NCI-H69 (cell line): Measurements from ENCODE around the gene RYR2.

Source experiments
- DNase-seq: peaks from one replicate; lab custom pipeline; 2025; lab: John Stamatoyannopoulos, UW

RYR2 gene

GRCh38 chr1:237032029-237032428 is 10.0 kb upstream of the RYR2 start:
- DNase-seq = no peak

DNA sequence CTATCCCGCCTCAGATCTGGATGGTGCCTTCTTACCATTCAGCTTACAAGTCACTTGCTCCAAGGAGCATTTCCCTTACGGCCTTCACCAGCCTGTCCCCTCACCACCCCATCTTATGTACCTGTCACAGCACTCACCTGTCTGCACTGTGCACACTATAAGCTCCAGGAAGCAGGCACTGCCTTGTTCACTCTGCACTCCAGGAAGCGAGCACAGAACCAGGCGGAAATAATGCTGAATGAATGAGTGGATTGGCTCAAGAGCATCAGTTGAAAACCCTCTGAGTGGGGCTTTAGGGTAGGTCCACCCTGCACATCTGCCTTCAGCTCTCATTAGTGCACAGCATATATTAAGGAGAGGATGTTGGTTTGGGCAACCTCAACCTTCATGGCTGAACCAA is 8.9 kb upstream of the RYR2 start:
- DNase-seq = no peak

- no peak for DNase-seq
These were observed 8.2 kb upstream of the RYR2 start for GRCh38 chr1:237033804-237034203.

DNA sequence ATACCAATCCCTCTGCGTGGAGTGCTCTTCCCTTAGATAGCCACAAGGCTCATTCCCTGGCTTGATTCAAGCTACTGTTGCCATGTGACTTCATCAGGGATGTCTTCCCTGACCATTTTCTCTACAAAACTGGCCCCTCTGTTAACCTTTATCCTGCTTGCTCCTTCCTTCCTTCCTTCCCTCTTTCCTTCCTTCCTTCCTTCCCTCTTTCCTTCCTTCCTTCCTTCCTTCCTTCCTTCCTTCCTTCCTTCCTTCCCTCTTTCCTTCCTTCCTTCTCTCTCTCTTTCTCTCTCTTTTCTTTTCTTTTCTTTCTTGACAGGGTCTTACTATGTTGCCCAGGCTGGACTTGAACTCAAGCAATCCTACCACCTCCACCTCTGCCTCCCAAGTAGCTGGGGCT is 6.2 kb upstream of the RYR2 start:
- no peak for DNase-seq

GRCh38 chr1:237038211-237038610 is 3.8 kb upstream of the RYR2 start:
- DNase-seq = no peak

GRCh38 chr1:237040823-237041222 is 1.2 kb upstream of the RYR2 start:
- no peak for DNase-seq

- DNase-seq = no peak
These were observed 556 bp upstream of the RYR2 start for GRCh38 chr1:237041461-237041794.

DNA sequence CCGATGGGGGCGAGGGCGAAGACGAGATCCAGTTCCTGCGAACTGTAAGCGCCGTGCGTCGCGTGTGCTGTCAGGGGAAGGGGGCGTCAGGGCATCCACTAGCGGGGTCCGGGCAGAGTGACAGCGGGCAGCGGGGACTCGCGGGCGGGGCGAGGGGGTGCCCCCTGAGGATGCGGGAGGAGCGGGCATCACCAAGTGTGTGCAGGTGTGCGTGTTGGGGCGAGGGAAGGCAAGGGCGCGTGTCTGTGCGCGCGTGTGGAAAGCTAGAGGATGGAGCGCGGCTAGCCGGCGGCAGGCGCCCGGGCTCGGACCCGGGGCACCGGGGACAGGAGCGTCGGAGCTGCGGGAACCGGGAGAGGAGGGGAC is 525 bp downstream of the RYR2 start:
- no peak for DNase-seq

GRCh38 chr1:237042892-237043576 is 1.1 kb downstream of the RYR2 start:
- DNase-seq = no peak

- no peak for DNase-seq
These were observed 2.1 kb downstream of the RYR2 start for GRCh38 chr1:237043846-237044636.

DNA sequence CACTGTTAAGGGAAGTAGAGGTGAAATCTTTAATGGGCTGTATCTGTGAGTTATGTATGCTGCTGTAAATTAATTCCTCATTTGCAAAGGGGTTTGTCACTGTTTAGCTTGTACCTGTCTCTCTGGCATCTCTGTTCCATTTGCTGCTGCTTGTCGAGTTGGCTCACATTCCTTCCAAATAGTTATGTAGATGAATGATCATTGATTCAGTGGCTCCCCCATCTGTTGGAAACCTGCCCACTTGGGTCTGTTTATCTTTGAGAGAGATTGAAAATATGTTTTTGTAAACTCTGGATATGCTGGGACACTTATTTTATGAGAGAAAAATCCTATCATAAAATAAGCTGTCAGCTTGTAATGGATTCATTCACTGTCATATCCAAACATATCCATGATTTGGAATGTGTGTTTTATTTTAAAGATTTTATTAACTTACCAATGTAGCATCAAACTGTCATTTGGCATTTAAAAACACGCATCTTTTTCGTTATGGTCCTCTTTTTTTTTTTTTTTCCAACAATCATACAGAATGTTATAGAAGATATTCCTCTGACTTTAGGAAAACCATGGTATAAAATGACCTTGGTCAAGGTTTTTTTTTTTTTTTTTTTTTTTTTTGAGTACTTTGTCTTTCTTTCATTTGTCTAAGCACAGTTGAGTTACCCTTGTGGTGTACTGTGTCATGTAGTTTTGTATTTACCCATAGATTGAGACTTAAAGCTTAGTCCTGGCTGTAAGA is 3.5 kb downstream of the RYR2 start:
- DNase-seq = peak; percentile 7

GRCh38 chr1:237048803-237049202 is 6.8 kb downstream of the RYR2 start:
- DNase-seq = no peak

DNA sequence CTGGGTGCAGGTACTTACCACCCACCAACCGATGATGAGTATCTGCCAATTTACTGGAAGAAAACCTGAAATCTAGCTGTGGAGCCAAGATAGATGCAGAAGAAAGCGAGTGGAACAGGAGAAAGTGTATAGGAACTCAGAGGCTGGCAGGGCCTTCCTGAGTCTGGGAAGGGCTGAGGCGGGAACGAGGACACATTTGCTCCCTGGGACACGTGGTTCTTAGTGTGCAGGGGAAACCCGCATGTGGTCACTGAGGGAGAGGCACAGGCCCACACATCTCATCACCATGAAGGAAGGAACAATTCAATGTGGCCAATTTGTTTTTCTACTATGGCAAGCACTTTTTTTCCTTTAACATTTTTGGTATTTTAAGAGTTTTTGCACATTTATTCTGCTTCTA is 8.2 kb downstream of the RYR2 start:
- no peak for DNase-seq

- no peak for DNase-seq
These were observed 8.9 kb downstream of the RYR2 start for GRCh38 chr1:237050915-237051314.

DNA sequence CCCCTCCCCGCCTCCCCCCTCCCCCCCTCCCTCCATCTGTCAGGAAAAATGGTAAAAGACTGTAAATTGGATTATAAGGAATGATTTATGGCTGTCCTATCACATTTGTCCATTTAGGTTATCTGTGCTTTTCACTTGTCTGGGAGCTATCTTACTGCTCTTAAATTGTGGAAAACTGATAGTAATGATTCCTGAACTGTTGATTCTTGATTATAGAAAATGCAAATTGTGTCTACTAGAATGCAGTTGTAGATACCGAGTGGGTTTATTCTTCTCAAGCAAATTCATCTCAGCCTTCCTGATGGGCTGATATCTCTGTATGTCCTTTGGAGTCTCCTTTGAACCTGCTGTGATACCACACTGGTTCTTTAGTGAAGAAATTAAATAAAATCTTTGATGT is 12.3 kb downstream of the RYR2 start:
- DNase-seq = no peak

DNA sequence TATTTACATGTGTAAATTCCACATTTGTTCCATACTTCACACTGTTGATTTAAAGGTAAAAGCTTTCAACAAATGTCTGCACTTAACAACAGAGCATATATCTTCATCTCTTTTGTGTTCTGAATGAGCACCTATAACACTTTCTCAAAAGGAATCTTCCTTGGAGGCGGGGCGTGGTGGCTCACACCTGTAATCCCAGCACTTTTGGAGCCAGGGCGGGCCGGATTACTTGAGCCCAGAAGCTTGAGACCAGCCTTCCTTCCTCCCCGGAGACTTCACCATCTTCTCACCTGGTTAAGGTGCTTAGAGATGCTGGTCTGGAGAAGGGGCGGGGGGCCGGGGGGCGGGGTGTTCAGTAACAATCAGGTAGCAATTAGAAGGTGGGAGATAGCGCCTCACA is 16.5 kb downstream of the RYR2 start:
- no peak for DNase-seq

- DNase-seq = no peak
These were observed 17.3 kb downstream of the RYR2 start for GRCh38 chr1:237059244-237059643.

DNA sequence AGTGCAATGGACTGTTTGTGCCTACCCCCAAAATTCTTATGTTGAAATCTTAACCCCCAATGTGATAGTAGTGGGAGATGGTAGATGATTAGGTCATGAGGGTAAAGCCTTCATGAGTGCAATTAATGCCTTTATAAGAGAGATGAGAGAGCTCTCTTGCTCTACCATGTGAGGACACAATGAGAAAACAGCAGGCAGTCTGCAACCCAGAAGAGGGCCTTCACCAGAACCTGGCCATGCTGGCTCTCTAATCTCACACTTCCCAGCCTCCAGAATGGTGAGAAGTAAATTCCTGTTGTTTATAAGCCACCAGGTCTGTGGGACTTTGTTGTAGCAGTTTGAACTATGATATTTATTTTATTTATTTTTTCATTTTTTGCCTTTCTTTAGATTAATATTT is 21.0 kb downstream of the RYR2 start:
- no peak for DNase-seq

DNA sequence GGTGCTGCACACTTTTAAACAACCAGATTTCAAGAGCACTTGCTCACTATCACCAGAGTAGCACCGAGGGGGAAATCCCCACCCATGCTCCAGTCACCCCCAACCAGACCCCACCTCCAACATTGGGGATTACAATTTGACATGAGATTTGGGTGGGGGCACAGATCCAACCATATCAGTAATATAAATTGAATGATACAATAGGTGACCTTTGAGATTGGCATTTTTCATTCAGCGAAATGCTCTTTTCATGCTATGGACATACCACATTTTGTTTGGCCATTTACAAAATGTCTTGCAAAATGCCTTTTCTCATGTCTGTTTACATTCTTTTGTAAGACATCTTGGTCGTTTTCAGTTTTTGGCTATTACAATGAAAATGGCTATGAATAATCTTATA is 23.9 kb downstream of the RYR2 start:
- no peak for DNase-seq

DNA sequence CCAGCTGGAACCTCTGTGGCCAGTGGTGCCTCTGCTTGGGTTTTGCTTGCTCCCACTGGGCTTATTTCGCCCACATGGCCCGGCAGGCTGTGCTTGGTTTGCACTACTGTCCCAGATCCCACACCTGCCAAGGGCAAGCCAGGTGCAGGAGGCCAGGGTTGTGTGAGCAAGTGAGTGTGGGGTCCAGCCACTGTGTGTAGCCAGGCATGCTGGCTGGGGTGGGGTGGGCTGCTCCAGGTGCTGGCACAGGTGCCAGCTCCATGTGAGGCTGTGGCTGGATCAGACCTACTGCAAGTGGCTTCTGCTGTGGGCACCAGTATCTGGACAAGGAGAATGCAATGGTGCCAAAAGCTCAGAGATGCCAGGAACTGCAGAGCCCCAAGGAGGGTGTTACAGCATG is 28.5 kb downstream of the RYR2 start:
- no peak for DNase-seq

DNA sequence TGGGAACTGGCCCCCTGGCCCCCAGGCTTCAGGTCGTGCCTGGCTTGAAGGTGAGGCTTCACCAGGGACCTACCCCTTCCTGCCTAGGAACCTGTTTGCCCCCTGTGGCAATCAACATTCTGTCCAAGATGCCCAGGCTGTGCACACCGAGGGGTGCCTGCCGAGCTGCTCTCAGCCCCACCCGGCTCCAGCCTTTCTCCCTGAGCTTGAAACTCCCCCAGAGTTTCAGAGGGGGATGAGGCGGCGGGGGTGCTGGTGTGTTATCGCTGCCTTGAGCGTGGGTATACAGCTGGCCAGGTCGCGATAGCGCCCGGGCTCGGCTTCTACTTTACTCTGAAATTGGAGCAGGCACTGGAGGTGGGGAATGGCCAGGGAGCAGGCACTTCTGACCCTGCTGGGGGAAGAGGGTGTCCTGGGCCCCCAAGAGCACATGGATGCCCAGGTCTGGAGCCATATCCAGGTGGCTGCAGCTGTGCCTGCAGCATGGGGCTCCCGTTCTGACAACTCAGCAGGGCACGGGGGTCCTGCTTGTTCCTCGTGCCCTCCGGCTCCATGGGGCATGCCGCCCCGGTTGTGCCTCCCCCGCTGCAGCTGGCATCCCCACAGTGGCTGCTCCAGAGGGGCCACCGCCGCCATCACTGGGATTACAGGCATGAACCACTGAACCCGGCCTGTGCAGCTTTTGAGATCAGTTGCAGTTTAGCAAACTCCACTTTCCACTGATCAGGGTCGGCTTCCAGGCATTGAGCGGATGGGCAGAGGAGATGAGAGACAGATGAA is 29.8 kb downstream of the RYR2 start:
- DNase-seq = no peak

DNA sequence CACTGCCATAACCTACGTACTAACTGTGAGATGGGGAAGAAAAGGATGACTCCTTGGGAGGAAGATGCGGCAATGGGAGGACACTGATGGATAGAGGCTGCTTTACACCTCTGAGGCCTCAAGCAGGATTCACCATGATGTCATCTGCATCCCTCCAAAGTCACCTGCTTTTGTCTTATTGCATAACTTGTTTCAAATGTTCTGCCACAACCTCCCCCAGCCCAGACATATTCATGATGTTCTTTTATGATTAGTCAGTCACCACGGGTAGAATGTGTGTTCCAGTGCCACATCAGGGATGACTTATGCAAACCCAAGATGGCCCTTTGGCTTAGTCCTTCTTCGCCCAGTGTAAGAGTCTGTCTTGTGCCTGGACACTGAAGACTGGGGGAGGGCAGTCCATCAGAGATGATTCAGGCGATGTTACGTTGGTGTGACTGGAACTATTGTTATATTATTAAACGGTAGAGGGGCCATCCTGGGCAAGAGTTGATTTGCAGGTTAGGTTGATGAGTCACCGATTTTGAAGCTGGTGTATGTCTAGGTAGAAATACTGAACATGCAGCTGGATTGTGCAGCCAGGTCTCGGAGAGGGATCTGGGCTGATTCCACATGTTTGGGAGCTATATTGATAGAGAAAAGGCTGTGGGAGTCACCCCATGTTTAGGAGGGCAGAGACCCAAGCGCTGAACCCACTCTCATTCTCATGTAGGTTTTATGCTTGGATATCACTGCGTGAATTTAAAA is 32.6 kb downstream of the RYR2 start:
- DNase-seq = no peak
